Mesothelial cell of epicardium (in vitro differentiated cells): ENCODE measurements around the gene RAB7B. TPM values are rescaled to one million over a fixed set of nuclear protein-coding genes. Genes with fewer than 3 reads are reported as not detected.

Experiments
- DNase-seq, 2 experiments: peaks; one replicate each; pipeline ENCODE4 v3.0.0; 2021; ENCODE audit warnings: low spot score in 2 of 2; ENCODE audit not compliant: unreplicated experiment in 2 of 2
- H3K27ac Mint-ChIP-seq: 2 replicates; pipeline ENCODE4 v1.8.0; 2021; ENCODE audit warnings: mixed read lengths
- H3K27me3 Mint-ChIP-seq: 2 replicates; pipeline ENCODE4 v1.8.0; 2021; ENCODE audit warnings: low read depth, mixed read lengths
- H3K36me3 Mint-ChIP-seq: 2 replicates; pipeline ENCODE4 v1.8.0; 2021; ENCODE audit warnings: mixed read lengths
- H3K4me1 Mint-ChIP-seq: 2 replicates; pipeline ENCODE4 v1.8.0; 2021; ENCODE audit warnings: mixed read lengths
- H3K4me3 Mint-ChIP-seq: 2 replicates; pipeline ENCODE4 v1.8.0; 2021; ENCODE audit warnings: mild to moderate bottlenecking, moderate library complexity, mixed read lengths
- H3K9me3 Mint-ChIP-seq: 2 replicates; pipeline ENCODE4 v1.8.0; 2021; ENCODE audit warnings: mixed read lengths
- CTCF ChIP-seq: fragments of 200-600 bp; sonication (generic); IDR thresholded peaks from one replicate; pipeline ENCODE4 v1.5.0; 2021; ENCODE audit warnings: antibody characterized with exemption; ENCODE audit not compliant: unreplicated experiment
- total RNA-seq: library from RNA; stranded (reverse); gene quantifications from 3 replicates; pipeline ENCODE4 v1.2.1, GENCODE V29; 2021

RAB7B gene
- total RNA-seq, 1 donor from 2014 or later: 1.5 TPM

GRCh38 chr1:206021626-206022365, 18.6 kb upstream of the RAB7B start:
- Mint-ChIP-seq H3K36me3 (no peaks in the 10 kb centered on the region), H3K4me1 (no peaks in the 10 kb centered on the region), H3K9me3 (peaks cover 13% of the 10 kb centered on the region), H3K27ac (no peak overlapping the region), H3K27me3 (peaks cover 3% of the 10 kb centered on the region), H3K4me3 (no peak overlapping the region)
- no peak for TF ChIP-seq CTCF
- peak in 1 of 2 experiments; percentile 26 for DNase-seq

DNA sequence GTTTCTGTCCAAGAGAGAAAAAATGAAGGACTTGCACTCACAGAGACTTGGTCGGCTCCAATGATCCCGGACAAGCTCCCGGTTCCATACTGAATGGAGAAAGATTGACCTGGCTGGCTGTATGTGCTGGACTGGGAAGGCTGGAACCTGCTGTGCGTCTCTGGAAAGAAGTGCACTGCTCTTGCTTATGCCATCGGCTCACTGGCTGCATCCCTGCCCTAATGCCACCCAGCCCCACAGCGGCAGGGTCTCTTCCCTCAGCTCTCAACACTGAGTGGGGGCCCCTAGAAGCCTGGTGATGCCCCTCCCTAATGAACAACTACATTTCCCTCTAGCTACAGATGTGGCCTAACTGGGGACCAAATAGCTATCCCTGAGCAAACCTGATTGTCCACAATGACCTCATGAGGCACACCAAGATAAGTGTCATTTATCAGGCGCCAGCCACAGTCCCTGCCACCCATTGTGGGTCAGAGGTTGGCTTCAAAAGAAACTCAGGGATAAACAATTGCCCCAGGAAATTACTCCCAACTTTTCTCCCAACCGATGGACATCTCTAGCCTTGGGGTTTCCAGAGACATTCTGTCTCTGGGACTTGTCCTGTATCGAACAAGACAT, 17.9 kb upstream of the RAB7B start:
- Mint-ChIP-seq H3K27ac (no peak overlapping the region), H3K27me3 (peaks cover 3% of the 10 kb centered on the region), H3K36me3 (no peaks in the 10 kb centered on the region), H3K9me3 (peaks cover 9% of the 10 kb centered on the region), H3K4me3 (no peak overlapping the region), H3K4me1 (no peaks in the 10 kb centered on the region)
- TF ChIP-seq CTCF: no peak
- peak in 1 of 2 experiments; percentile 25 for DNase-seq

- peaks cover 3% of the 10 kb centered on the region for H3K27me3 Mint-ChIP-seq
- DNase-seq: peak in 1 of 2 experiments; percentile 10
- H3K9me3 Mint-ChIP-seq: peaks cover 5% of the 10 kb centered on the region
- no peaks in the 10 kb centered on the region for H3K4me1 Mint-ChIP-seq
- no peak overlapping the region for H3K4me3 Mint-ChIP-seq
- no peak overlapping the region for H3K27ac Mint-ChIP-seq
- no peak for TF ChIP-seq CTCF
- H3K36me3 Mint-ChIP-seq: no peaks in the 10 kb centered on the region
These were observed 17.3 kb upstream of the RAB7B start for GRCh38 chr1:206020393-206021007.

DNA sequence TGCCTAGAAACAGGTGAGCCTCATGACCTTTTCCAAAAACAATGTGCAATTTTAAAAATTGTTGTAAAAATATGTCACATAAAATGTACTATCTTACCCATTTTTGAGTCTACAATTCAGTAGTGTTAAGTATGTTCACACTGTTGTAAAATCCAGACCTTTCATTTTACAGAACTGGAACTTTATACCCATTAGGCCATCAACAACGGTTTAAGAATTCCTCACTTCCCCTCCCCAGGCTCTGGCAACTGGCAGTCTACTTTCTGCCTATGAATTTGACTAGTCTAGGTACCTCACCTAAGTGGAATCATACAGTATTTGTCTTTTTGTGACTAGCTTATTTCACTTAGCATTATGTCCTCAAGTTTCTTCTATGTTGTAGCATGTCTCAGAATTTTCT, 11.9 kb upstream of the RAB7B start:
- Mint-ChIP-seq H3K4me3 (no peak overlapping the region), H3K4me1 (peaks cover under 1% of the 10 kb centered on the region), H3K36me3 (no peaks in the 10 kb centered on the region), H3K9me3 (peaks cover 5% of the 10 kb centered on the region), H3K27ac (no peak overlapping the region), H3K27me3 (no peaks in the 10 kb centered on the region)
- DNase-seq: no peak
- TF ChIP-seq CTCF: no peak

DNA sequence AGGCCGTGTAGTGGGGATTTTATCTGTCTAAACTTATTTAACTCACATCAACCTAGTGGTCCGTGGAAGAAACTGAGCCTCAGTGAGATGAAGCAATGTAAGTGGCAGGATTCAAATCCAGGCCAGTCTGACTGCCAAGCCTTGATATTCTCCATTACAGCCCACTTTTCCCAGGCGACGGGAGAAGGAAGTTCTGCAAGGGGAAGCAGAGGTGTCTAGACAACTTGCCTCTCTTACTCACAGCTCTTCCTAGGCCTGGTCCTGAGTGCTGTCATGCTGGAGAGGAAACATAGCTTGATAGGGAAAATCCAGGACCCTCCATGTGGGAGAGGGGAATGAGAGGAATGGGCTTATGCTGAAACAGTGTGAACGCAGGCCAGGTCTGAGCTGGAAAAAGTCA, 11.4 kb upstream of the RAB7B start:
- peaks cover 6% of the 10 kb centered on the region for H3K4me1 Mint-ChIP-seq
- peaks cover 5% of the 10 kb centered on the region for H3K9me3 Mint-ChIP-seq
- TF ChIP-seq CTCF: no peak
- DNase-seq: no peak
- no peaks in the 10 kb centered on the region for H3K36me3 Mint-ChIP-seq
- no peak overlapping the region for H3K27ac Mint-ChIP-seq
- no peak overlapping the region for H3K4me3 Mint-ChIP-seq
- H3K27me3 Mint-ChIP-seq: no peaks in the 10 kb centered on the region
